CD4-positive, alpha-beta T cell treated with Interleukin-10 for 1 hour (primary cell): ENCODE data around the gene VIPR2.

Experiments
- DNase-seq: peaks from one replicate; pipeline ENCODE4 v3.0.0-alpha.2; 2020

Gene VIPR2

GRCh38 chr7:159118197-159118595 lies 26.5 kb downstream of the VIPR2 start:
- DNase-seq, result no peak

- no peak for DNase-seq
Observed at GRCh38 chr7:159117366-159118196, 27.1 kb downstream of the VIPR2 start.

GRCh38 chr7:159116581-159117339 lies 27.9 kb downstream of the VIPR2 start:
- no peak for DNase-seq

- no peak for DNase-seq
Observed at GRCh38 chr7:159115601-159116501, 28.8 kb downstream of the VIPR2 start.

- no peak for DNase-seq
Observed at GRCh38 chr7:159114981-159115380, 29.7 kb downstream of the VIPR2 start.

GRCh38 chr7:159114096-159114495 lies 30.6 kb downstream of the VIPR2 start:
- no peak for DNase-seq

- DNase-seq, result no peak
Observed at GRCh38 chr7:159113056-159113455, 31.6 kb downstream of the VIPR2 start.

- DNase-seq, result no peak
Observed at GRCh38 chr7:159112136-159113011, 32.3 kb downstream of the VIPR2 start.

GRCh38 chr7:159109653-159110035 lies 35.0 kb downstream of the VIPR2 start:
- no peak for DNase-seq

GRCh38 chr7:159108941-159109652 lies 35.6 kb downstream of the VIPR2 start:
- no peak for DNase-seq

GRCh38 chr7:159108491-159108890 lies 36.2 kb downstream of the VIPR2 start:
- no peak for DNase-seq

GRCh38 chr7:159107161-159107892 lies 37.3 kb downstream of the VIPR2 start:
- no peak for DNase-seq

GRCh38 chr7:159105832-159106811 lies 38.5 kb downstream of the VIPR2 start:
- no peak for DNase-seq

- DNase-seq, result no peak
Observed at GRCh38 chr7:159105066-159105780, 39.4 kb downstream of the VIPR2 start.

- no peak for DNase-seq
Observed at GRCh38 chr7:159104188-159104920, 40.3 kb downstream of the VIPR2 start.

- DNase-seq, result no peak
Observed at GRCh38 chr7:159103382-159104187, 41.1 kb downstream of the VIPR2 start.
